ENCODE measurements around the gene FIGNL1.

Gene FIGNL1

DNA sequence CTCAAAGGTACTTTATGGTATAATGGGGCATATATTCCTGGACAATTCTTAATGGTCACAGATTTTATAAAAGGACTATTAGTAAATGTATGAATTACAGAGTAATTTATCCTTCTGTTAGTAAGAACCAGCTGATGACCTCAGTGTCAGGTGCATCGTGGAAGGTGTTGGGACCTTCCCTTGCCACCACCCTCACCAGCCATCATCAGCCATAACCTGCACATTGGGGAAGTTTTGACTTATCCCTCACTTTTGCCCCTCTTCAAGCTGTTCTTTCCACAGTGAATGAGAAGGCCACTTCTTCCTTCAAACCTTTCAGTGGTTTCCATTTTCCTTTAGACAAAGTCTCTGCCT, 52.2 kb downstream of the FIGNL1 start:
- FAIRE-seq (no peak), DNase-seq (ENCODE audit: low spot score) (no peak)

- DNase-seq (ENCODE audit: low spot score) = no peak
- FAIRE-seq = no peak
Measured at GRCh38 chr7:50397320-50397970, 52.7 kb downstream of the FIGNL1 start.

DNA sequence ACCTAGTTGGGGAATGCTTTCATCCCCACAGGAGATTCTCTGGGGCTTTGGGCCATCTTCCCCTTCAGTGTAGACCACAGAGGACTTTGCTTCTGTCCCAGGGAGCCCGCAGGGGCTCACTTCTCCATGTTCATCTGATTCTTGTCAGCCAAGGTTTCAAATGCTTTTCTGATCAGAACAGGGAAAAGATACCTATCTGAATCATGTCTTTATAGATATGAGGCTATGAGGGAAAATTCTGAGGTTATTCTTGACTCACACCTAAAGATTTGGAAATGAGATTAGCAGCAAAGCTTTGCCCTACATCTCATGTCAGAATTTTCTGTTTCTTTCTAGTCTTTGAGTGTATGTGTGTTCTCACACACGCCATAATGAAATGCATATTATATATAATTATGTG, 53.3 kb downstream of the FIGNL1 start:
- no peak for DNase-seq (ENCODE audit: low spot score)
- FAIRE-seq = no peak

GRCh38 chr7:50394315-50394714, 55.8 kb downstream of the FIGNL1 start:
- no peak for FAIRE-seq
- DNase-seq (ENCODE audit: low spot score) = no peak
